ENCODE results near the gene NPAT.

DNA sequence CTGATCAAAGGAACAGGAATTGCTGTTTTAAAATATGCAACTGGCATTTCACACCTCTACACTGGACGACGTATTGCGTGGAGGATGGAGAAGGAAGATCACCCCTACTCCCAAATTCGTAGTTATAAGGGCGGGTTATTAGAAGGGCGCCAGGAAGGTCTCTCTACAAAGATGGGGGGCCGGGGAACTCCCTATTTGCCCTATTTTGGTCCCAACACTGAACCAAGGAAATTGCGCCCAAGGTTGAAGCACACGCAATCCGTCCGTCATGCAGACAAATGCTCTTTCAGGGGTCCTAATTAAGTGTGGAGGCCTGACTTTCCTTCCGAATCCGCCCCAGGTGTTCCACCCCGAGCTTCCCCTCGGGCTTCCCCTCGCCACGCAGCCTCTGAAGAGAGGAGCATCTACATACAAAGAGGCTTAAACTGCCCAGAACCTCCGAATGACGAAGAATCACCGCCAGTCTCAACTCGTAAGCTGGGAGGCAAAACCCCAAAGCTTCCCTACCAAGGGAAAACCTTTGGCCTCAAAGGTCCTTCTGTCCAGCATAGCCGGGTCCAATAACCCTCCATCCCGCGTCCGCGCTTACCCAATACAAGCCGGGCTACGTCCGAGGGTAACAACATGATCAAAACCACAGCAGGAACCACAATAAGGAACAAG, 396 bp downstream of the NPAT start:
- no peak for TF ChIP-seq USF2 (IDR thresholded peaks at IDR 0.05; ENCODE audit: low read depth, low read length)
- TF ChIP-seq USF2 (CRISPR knock-in tag; IDR thresholded peaks at IDR 0.05; ENCODE audit: borderline replicate concordance) = no peak
- no peak for TF ChIP-seq ZNF207 (IDR thresholded peaks at IDR 0.05; ENCODE audit: borderline replicate concordance)
- TF ChIP-seq SIN3B (IDR thresholded peaks at IDR 0.05; ENCODE audit: low read length) = no peak
- no peak for TF ChIP-seq TCF7 (IDR thresholded peaks at IDR 0.05; ENCODE audit: low read depth)
- no peak for TF ChIP-seq ZFP36 (IDR thresholded peaks at IDR 0.05; ENCODE audit: borderline replicate concordance, low read depth, low read length, partially characterized antibody)
- TF ChIP-seq CTCF (CRISPR knock-in tag; IDR thresholded peaks at IDR 0.05) = no peak
- no peak for TF ChIP-seq FOXP1 (IDR thresholded peaks at IDR 0.05)
- no peak for TF ChIP-seq FOXP1 (CRISPR knock-in tag; IDR thresholded peaks at IDR 0.05)
- TF ChIP-seq MEF2D (CRISPR knock-in tag; IDR thresholded peaks at IDR 0.05) = no peak
- TF ChIP-seq SAP130 (CRISPR knock-in tag; IDR thresholded peaks at IDR 0.05; ENCODE audit: low read depth) = no peak
- TF ChIP-seq, protein P1, sequence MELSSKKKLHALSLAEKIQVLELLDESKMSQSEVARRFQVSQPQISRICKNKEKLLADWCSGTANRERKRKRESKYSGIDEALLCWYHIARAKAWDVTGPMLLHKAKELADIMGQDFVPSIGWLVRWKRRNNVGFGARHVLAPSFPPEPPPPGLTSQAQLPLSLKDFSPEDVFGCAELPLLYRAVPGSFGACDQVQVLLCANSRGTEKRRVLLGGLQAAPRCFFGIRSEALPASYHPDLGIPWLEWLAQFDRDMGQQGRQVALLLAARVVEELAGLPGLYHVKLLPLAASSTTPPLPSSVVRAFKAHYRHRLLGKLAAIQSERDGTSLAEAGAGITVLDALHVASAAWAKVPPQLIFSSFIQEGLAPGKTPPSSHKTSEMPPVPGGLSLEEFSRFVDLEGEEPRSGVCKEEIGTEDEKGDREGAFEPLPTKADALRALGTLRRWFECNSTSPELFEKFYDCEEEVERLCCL (CRISPR knock-in tag; IDR thresholded peaks at IDR 0.05; ENCODE audit: borderline replicate concordance) = no peak
- no peak for TF ChIP-seq SMAD1 (CRISPR knock-in tag; IDR thresholded peaks at IDR 0.05; ENCODE audit: borderline replicate concordance, low read depth)
- TF ChIP-seq ZNF878 (CRISPR knock-in tag; IDR thresholded peaks at IDR 0.05) = no peak
- no peak for TF ChIP-seq EZH2 (conservative IDR thresholded peaks at IDR 0.05; ENCODE audit: low read depth, low read length)
- TF ChIP-seq IKZF4 (CRISPR knock-in tag; IDR thresholded peaks at IDR 0.05; ENCODE audit: borderline replicate concordance, low read depth, not compliant biosample characterization) = no peak

All from HepG2 (cell line).